IMR-90 (cell line): ENCODE results near the gene JKAMP.

Experiments
- FOS ChIP-seq: fragments of 150-350 bp; IDR thresholded peaks from 2 replicates; pipeline ENCODE4 v1.6.1; 2016; ENCODE audit warnings: low read depth, low read length
- MXI1 ChIP-seq: IDR thresholded peaks from 2 replicates; pipeline ENCODE4 v1.6.1; 2012; ENCODE audit warnings: low read depth, mild to moderate bottlenecking, low read length, moderate library complexity, borderline replicate concordance
- POLR2A ChIP-seq: IDR thresholded peaks from 2 replicates; pipeline ENCODE4 v1.6.1; 2012; ENCODE audit warnings: mild to moderate bottlenecking, low read depth, low read length
- TF ChIP-seq, protein P1 (sequence below): conservative IDR thresholded peaks from 2 replicates; pipeline ENCODE4 v1.5.1; 2012; ENCODE audit warnings: mild to moderate bottlenecking, low read depth, low read length, improper control_type of control experiment

DNA sequence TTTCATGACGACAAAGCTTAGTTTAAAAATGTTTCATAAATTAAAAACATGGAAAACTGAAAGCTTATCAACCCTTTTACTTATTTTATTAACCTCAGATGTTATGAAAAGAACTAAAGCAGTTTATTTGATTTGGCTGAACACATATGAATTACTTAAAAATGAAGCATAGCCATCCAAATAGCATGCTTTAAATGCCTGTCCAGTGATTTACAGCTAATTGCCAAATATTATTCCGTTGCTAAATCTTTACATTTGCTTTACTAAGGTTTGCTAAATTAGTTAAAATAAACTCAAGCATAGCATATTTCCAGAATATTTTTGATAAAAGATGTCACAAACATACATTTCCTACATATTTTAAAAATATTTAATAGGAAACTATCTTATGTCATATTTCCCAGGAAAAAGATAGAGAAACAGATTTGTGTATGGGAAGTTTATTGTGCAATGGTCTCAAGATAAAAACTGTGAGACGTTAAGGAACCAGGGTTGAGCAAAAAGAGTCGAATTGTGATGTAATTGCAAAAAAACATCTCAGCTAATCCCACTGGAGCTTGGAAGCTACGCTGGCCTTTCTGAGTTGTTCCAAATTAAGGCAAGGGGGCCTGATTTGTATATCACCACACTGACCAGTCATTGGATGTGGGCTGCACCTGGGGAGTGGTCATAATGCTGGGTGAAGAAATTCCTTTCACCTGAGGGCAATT, 44.9 kb upstream of the JKAMP start:
- TF ChIP-seq, protein P1, sequence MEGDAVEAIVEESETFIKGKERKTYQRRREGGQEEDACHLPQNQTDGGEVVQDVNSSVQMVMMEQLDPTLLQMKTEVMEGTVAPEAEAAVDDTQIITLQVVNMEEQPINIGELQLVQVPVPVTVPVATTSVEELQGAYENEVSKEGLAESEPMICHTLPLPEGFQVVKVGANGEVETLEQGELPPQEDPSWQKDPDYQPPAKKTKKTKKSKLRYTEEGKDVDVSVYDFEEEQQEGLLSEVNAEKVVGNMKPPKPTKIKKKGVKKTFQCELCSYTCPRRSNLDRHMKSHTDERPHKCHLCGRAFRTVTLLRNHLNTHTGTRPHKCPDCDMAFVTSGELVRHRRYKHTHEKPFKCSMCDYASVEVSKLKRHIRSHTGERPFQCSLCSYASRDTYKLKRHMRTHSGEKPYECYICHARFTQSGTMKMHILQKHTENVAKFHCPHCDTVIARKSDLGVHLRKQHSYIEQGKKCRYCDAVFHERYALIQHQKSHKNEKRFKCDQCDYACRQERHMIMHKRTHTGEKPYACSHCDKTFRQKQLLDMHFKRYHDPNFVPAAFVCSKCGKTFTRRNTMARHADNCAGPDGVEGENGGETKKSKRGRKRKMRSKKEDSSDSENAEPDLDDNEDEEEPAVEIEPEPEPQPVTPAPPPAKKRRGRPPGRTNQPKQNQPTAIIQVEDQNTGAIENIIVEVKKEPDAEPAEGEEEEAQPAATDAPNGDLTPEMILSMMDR, result no peak
- TF ChIP-seq POLR2A (no peak), FOS (no peak), MXI1 (no peak)
